ENCODE data around the gene METTL23. TPM values are rescaled to one million over a fixed set of nuclear protein-coding genes. Genes with fewer than 3 reads are reported as not detected.
"Not testable (repeated sequence)": the region's sequence is repeated elsewhere in the genome, so short reads cannot be mapped to it uniquely, and the experiment has no call there.

METTL23 gene
- total RNA-seq, 1 experiment from 2014 or later, result 40.5 TPM

DNA sequence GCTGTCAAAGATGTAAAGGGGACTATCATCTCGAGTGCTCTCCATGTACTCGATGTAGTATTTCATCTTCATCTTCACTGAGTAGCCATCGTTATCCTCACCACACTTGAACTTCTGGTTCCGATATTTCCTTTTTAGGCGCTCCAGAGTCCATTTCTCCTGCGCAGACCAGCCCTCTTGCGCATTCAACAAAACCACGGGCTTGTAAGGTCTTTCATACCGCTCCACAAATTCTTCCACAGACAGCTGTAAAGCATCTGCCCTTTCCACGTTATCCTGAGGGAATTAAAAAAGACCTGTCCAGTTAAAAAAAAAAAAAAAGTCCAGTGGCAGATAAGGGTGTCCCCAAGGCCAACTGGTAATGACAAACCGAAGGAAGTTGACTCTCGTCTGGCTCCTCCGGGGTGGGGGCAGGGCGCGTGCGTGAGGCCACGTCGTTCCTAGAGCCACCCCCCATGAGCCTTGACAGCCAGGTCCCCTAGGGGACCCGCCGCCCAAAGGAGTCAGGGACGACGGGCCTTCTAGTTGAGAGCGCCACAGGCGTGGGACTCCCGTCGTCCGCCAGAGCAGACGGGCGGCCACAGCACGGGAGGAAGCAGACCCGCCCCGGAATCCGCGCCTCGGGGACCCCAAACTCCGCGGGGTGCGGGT lies 934 bp upstream of the METTL23 start:
- H3K79me2 ChIP-seq (ENCODE audit: low read depth), result peaks cover 64% of the 10 kb centered on the region
- intact Hi-C loops (cut with micrococcal nuclease; ENCODE audit: unreplicated experiment), result loop anchor here (5.0 kb wide), 2 partner anchors 168 to 342 kb away; no protein-coding TSS in a partner anchor
- BruUV-seq (replicated peaks), result no TSS peak
- H3K9me3 ChIP-seq (ENCODE audit: insufficient read depth, low read depth), result no peaks in the 10 kb centered on the region
- peak overlapping the region; percentile 91 for H2AFZ ChIP-seq
- CTCF ChIA-PET, result no interaction called here
- TF ChIP-seq EZH2 (IDR thresholded peaks at IDR 0.05; ENCODE audit: low read depth), result no peak
- TF ChIP-seq, protein P1, sequence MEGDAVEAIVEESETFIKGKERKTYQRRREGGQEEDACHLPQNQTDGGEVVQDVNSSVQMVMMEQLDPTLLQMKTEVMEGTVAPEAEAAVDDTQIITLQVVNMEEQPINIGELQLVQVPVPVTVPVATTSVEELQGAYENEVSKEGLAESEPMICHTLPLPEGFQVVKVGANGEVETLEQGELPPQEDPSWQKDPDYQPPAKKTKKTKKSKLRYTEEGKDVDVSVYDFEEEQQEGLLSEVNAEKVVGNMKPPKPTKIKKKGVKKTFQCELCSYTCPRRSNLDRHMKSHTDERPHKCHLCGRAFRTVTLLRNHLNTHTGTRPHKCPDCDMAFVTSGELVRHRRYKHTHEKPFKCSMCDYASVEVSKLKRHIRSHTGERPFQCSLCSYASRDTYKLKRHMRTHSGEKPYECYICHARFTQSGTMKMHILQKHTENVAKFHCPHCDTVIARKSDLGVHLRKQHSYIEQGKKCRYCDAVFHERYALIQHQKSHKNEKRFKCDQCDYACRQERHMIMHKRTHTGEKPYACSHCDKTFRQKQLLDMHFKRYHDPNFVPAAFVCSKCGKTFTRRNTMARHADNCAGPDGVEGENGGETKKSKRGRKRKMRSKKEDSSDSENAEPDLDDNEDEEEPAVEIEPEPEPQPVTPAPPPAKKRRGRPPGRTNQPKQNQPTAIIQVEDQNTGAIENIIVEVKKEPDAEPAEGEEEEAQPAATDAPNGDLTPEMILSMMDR (conservative IDR thresholded peaks at IDR 0.05), result no peak
- peak overlapping the region; percentile 49 for H3K27ac ChIP-seq
- peaks cover 12% of the 10 kb centered on the region for H3K4me1 ChIP-seq (replicated peaks; ENCODE audit: insufficient read depth)
- POLR2A ChIA-PET (ENCODE audit: unreplicated experiment), result no interaction called here
- DNase-seq, result peak in 1 of 2 experiments; percentile 40
- peak overlapping the region; percentile 87 for H3K4me2 ChIP-seq
- no peaks in the 10 kb centered on the region for H3K9me2 ChIP-seq (ENCODE audit: insufficient read depth)
- peaks cover 8% of the 10 kb centered on the region; the same call in 1 of the 2 replicates for H4K20me1 ChIP-seq (ENCODE audit: insufficient read depth)
- 0 out of 2 replicates have a peak, but pooled peaks cover 6% of the 10 kb centered on the region for H3K36me3 ChIP-seq (ENCODE audit: low read depth)
- peak overlapping the region; percentile 73 for H3K4me3 ChIP-seq
- 0 out of 2 replicates have a peak, but pooled peaks cover 6% of the 10 kb centered on the region for H3F3A ChIP-seq (ENCODE audit: insufficient read depth, low read depth)
- no peaks in the 10 kb centered on the region for H3K27me3 ChIP-seq (ENCODE audit: insufficient read depth, low read depth)

DNA sequence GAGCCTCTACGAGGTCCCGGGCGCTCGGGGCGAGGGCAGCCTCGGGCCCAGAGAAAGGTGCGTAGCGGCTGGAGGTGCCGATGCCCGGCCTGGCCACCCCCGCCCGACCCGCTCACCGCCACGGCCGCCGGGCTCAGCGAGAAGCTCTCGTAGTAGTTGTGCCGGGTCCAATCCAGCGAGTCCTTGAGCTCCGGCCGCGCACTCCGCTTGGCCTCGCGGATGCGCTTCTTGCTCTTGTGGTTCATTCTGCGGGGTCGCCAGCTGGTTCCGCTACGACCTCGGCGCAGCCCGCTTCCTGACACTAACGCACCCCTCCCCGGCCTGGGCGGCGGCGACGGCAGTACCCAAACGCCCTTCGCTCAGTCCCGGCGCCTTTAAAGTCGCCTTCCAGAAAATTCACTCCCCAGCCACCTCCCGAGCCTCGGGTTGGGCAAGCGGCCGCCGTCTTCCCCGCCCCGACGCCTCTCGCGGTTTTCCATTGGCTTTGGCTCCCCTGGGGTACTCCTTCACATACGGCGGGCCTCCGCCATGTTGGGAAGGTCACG lies 336 bp upstream of the METTL23 start, which contains the start of gene JMJD6:
Gene JMJD6 (minus strand): TSS at position 376 of the 545 bp plus-strand sequence. CDS start 131 bp downstream, at position 245.
- peaks cover 67% of the 10 kb centered on the region for H3K79me2 ChIP-seq (ENCODE audit: low read depth)
- peaks cover 8% of the 10 kb centered on the region; the same call in 1 of the 2 replicates for H4K20me1 ChIP-seq (ENCODE audit: insufficient read depth)
- H3K4me1 ChIP-seq (replicated peaks; ENCODE audit: insufficient read depth), result peaks cover 12% of the 10 kb centered on the region
- no peaks in the 10 kb centered on the region for H3K9me2 ChIP-seq (ENCODE audit: insufficient read depth)
- H3F3A ChIP-seq (ENCODE audit: insufficient read depth, low read depth), result peaks cover 10% of the 10 kb centered on the region; the same call in 1 of the 2 replicates
- H3K4me2 ChIP-seq, result peak within 1 kb of the TSS; percentile 87
- ChIA-PET POLR2A (ENCODE audit: unreplicated experiment) (interaction anchor here (0.5 to 0.6 kb wide), 2 partner anchors 364 to 748 kb away, joined by 3 to 12 read pairs; partner anchors contain the start of gene ACOX1), CTCF (interaction anchor here (0.6 kb wide), 1 partner anchor 560 kb away, joined by 3 read pairs; no protein-coding TSS in a partner anchor)
- H3K9me3 ChIP-seq (ENCODE audit: insufficient read depth, low read depth), result no peaks in the 10 kb centered on the region
- intact Hi-C loops (cut with micrococcal nuclease; ENCODE audit: unreplicated experiment), result loop anchor here (5.0 kb wide), 2 partner anchors 169 to 341 kb away; no protein-coding TSS in a partner anchor
- H3K4me3 ChIP-seq, result peak within 1 kb of the TSS; percentile 78
- peak; percentile 79 to 95 for DNase-seq
- no peak for TF ChIP-seq EZH2 (IDR thresholded peaks at IDR 0.05; ENCODE audit: low read depth)
- TF ChIP-seq, protein P1 (conservative IDR thresholded peaks at IDR 0.05), result no peak
- TSS peak; percentile 54 for BruUV-seq (replicated peaks)
- H3K36me3 ChIP-seq (ENCODE audit: low read depth), result 0 out of 2 replicates have a peak, but pooled peaks cover 6% of the 10 kb centered on the region
- no peaks in the 10 kb centered on the region for H3K27me3 ChIP-seq (ENCODE audit: insufficient read depth, low read depth)
- H2AFZ ChIP-seq, result peak within 1 kb of the TSS; percentile 91
- peak within 1 kb of the TSS; percentile 81 for H3K27ac ChIP-seq

DNA sequence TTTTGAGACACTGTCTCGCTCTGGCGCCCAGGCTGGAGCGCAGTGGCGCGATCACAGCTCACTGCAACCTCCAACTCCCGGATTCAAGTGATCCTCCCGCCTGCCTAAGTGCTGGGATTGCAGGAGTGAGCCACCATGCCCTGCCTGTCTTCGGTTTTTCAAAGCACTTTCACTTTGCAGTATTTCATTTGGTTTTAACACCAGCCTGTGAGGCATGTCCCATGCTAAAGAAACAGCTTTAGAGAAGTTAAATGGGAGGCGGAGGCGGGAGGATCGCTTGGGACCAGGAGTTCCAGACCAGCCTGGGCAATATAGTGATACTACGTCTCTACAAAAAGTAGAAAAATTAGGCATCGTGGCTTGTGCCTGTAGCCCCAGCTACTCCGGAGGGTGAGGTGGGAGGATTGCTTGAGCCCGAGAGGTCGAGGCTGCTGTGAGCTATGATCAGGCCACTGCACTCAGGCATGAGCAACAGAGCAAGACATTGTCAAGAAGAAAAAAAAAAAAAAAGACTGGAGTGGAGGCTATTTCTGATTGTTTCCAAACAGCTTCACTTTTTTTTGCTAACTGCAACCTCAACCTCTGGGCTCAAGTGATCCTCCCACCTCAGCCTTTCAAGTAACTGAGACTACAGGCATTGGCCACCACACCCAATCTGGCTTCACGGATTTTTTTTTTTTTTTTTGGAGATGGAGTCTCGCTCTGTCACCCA lies 1.3 kb downstream of the METTL23 start:
- TF ChIP-seq EZH2 (IDR thresholded peaks at IDR 0.05; ENCODE audit: low read depth), result no peak
- TF ChIP-seq, protein P1 (conservative IDR thresholded peaks at IDR 0.05), result no peak
- Histone ChIP-seq H3K4me3 (peak overlapping the region; percentile 78), H3K4me1 (replicated peaks; ENCODE audit: insufficient read depth) (peaks cover 12% of the 10 kb centered on the region), H3K9me3 (ENCODE audit: insufficient read depth, low read depth) (no peaks in the 10 kb centered on the region), H4K20me1 (ENCODE audit: insufficient read depth) (peaks cover 15% of the 10 kb centered on the region; the same call in 1 of the 2 replicates), H3K79me2 (ENCODE audit: low read depth) (peaks cover 82% of the 10 kb centered on the region), H2AFZ (no peak overlapping the region), H3K4me2 (peak overlapping the region; percentile 84), H3K36me3 (ENCODE audit: low read depth) (peaks cover 11% of the 10 kb centered on the region; the same call in 1 of the 2 replicates), H3K27me3 (ENCODE audit: insufficient read depth, low read depth) (no peaks in the 10 kb centered on the region), H3F3A (ENCODE audit: insufficient read depth, low read depth) (peaks cover 26% of the 10 kb centered on the region), H3K27ac (no peak overlapping the region; the same call in 1 of the 2 replicates), H3K9me2 (ENCODE audit: insufficient read depth) (no peaks in the 10 kb centered on the region)
- POLR2A ChIA-PET (ENCODE audit: unreplicated experiment), result no interaction called here
- CTCF ChIA-PET, result interaction anchor here (0.6 kb wide), 2 partner anchors 161 to 1553 kb away, joined by 4 to 13 read pairs; no protein-coding TSS in a partner anchor
- no TSS peak for BruUV-seq (replicated peaks)
- no peak for DNase-seq
- intact Hi-C loops (cut with micrococcal nuclease; ENCODE audit: unreplicated experiment), result loop anchor here (5.0 kb wide), 2 partner anchors 171 to 339 kb away; no protein-coding TSS in a partner anchor

DNA sequence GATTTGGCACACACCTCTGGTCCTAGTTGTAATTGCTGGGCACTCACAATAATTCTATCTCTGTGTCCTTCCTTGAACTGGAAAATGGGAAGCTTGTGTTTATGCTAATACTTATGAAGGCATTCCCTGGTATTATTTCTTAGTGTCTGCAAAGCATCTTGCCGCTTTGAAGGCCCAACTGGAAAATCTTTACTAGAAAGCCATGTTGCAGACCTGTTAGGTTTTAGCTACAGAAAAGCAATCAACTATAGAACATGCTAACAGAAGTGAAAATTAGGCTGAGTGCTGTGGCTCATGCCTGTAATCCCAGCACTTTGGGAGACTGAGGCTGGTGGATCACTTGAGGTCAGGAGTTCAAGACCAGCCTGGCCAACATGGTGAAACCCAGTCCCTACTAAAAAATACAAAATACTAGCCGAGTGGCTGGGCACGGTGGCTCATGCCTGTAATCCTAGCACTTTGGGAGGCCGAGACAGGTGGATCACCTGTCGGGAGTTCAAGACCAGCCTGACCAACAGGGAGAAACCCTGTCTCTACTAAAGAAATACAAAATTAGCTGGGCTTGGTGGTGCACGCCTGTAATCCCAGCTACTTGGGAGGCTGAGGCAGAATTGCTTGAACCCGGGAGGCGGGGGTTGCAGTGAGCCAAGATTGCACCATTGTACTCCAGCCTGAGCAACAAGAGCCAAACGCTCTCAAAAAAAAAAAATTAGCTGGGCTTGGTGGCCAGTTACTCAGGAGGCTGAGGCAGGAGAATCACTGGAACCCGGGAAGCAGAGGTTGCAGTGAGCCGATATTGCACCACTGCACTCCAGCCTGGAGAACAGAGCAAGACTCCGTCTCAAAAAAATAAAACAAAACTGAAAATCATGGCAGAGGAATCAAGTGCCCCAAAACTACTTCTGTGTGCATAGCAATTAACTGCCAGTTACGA lies 5.4 kb downstream of the METTL23 start:
- CTCF ChIA-PET; H3K9me3 ChIP-seq (ENCODE audit: insufficient read depth, low read depth); H2AFZ ChIP-seq; BruUV-seq (replicated peaks); H3K4me3 ChIP-seq; H3K4me2 ChIP-seq; DNase-seq; H3K9me2 ChIP-seq (ENCODE audit: insufficient read depth); H3K27me3 ChIP-seq (ENCODE audit: insufficient read depth, low read depth): not testable (repeated sequence)
- Histone ChIP-seq H4K20me1 (ENCODE audit: insufficient read depth) (peaks cover 46% of the 10 kb centered on the region), H3K4me1 (replicated peaks; ENCODE audit: insufficient read depth) (peaks cover 27% of the 10 kb centered on the region), H3K27ac (peak overlapping the region; percentile 26; the same call in 1 of the 2 replicates), H3F3A (ENCODE audit: insufficient read depth, low read depth) (peaks cover 58% of the 10 kb centered on the region), H3K79me2 (ENCODE audit: low read depth) (peaks cover 93% of the 10 kb centered on the region), H3K36me3 (ENCODE audit: low read depth) (peaks cover 36% of the 10 kb centered on the region)
- POLR2A ChIA-PET (ENCODE audit: unreplicated experiment), result interaction anchor here (0.6 to 0.7 kb wide), 3 partner anchors 11 to 678 kb away, joined by 3 to 8 read pairs (median 6); no protein-coding TSS in a partner anchor
- intact Hi-C loops (cut with micrococcal nuclease; ENCODE audit: unreplicated experiment), result loop anchor here (10.0 kb wide), 1 partner anchor 1583 kb away; no protein-coding TSS in a partner anchor

Measured in PC-9 (cell line).